NCI-H510A treated with DMSO at 0.1 percent for 48 hours (cell line): Measurements from ENCODE around the gene AGTR1.

Experiments
- DNase-seq: peaks from one replicate; lab custom pipeline; 2025; lab: John Stamatoyannopoulos, UW

AGTR1 gene

GRCh38 chr3:148697306-148698189 lies at the start of gene AGTR1:
Gene AGTR1, plus strand, starts transcription at chr3:148697903. Its CDS starts 43,133 bp downstream, at chr3:148741036.
- peak; percentile 6 for DNase-seq

GRCh38 chr3:148648685-148649352 lies 48.9 kb upstream of the AGTR1 start:
- no peak for DNase-seq

GRCh38 chr3:148651549-148651948 lies 46.2 kb upstream of the AGTR1 start:
- no peak for DNase-seq

GRCh38 chr3:148654433-148654832 lies 43.3 kb upstream of the AGTR1 start:
- DNase-seq: no peak

GRCh38 chr3:148657470-148657869 lies 40.2 kb upstream of the AGTR1 start:
- DNase-seq: no peak

GRCh38 chr3:148659512-148659911 lies 38.2 kb upstream of the AGTR1 start:
- DNase-seq: no peak

- DNase-seq: no peak
Observed at GRCh38 chr3:148680289-148680688, 17.4 kb upstream of the AGTR1 start.

GRCh38 chr3:148681080-148681479 lies 16.6 kb upstream of the AGTR1 start:
- no peak for DNase-seq

- DNase-seq: no peak
Observed at GRCh38 chr3:148682997-148683396, 14.7 kb upstream of the AGTR1 start.

- DNase-seq: no peak
Observed at GRCh38 chr3:148694116-148694515, 3.6 kb upstream of the AGTR1 start.

- no peak for DNase-seq
Observed at GRCh38 chr3:148698190-148698810, 597 bp downstream of the AGTR1 start.

GRCh38 chr3:148705314-148705713 lies 7.6 kb downstream of the AGTR1 start:
- DNase-seq: no peak

GRCh38 chr3:148707601-148708380 lies 10.1 kb downstream of the AGTR1 start:
- no peak for DNase-seq

- DNase-seq: no peak
Observed at GRCh38 chr3:148708409-148708808, 10.7 kb downstream of the AGTR1 start.

GRCh38 chr3:148709560-148710253 lies 12.0 kb downstream of the AGTR1 start:
- DNase-seq: no peak

GRCh38 chr3:148710665-148711064 lies 13.0 kb downstream of the AGTR1 start:
- DNase-seq: no peak

- DNase-seq: no peak
Observed at GRCh38 chr3:148711981-148712666, 14.4 kb downstream of the AGTR1 start.

- DNase-seq: no peak
Observed at GRCh38 chr3:148714521-148714920, 16.8 kb downstream of the AGTR1 start.

- DNase-seq: no peak
Observed at GRCh38 chr3:148716657-148717056, 19.0 kb downstream of the AGTR1 start.

- DNase-seq: no peak
Observed at GRCh38 chr3:148717885-148718561, 20.3 kb downstream of the AGTR1 start.
